GM23338 (cell line): ENCODE results near the gene ALB. TPM values are rescaled to one million over a fixed set of nuclear protein-coding genes. Genes with fewer than 3 reads are reported as not detected.

Experiments
- ATAC-seq: fragments of 200-7000 bp; cut with Tn5 transposase; 3 replicates; pipeline ENCODE4 v1.9.1; 2020
- DNase-seq: peaks from one replicate; pipeline ENCODE4 v3.0.0-alpha.2; 2015; ENCODE audit warnings: low spot score
- H2AFZ ChIP-seq: fragments of 200-600 bp; sonication (generic); 2 replicates; pipeline ENCODE4 v1.8.0; 2016; ENCODE audit warnings: antibody characterized with exemption, mild to moderate bottlenecking, moderate library complexity
- H3F3A ChIP-seq: fragments of 200-600 bp; sonication (generic); replicated peaks from 2 replicates; pipeline ENCODE4 v1.8.0; 2017; ENCODE audit warnings: antibody characterized with exemption, mixed run types, low read depth
- H3K27ac ChIP-seq: fragments of 200-600 bp; sonication (generic); 2 replicates; pipeline ENCODE4 v1.6.1; 2016; ENCODE audit warnings: low read depth
- H3K27me3 ChIP-seq: fragments of 200-600 bp; sonication (generic); 2 replicates; pipeline ENCODE4 v1.8.0; 2016; ENCODE audit warnings: mild to moderate bottlenecking, mixed run types, moderate library complexity; ENCODE audit not compliant: insufficient read depth
- H3K36me3 ChIP-seq: fragments of 200-600 bp; sonication (generic); 2 replicates; pipeline ENCODE4 v1.8.0; 2016; ENCODE audit warnings: mild to moderate bottlenecking; ENCODE audit not compliant: insufficient read depth
- H3K4me1 ChIP-seq: fragments of 200-600 bp; sonication (generic); 2 replicates; pipeline ENCODE4 v1.8.0; 2016; ENCODE audit warnings: mild to moderate bottlenecking, moderate library complexity; ENCODE audit not compliant: insufficient read depth
- H3K4me2 ChIP-seq: fragments of 200-600 bp; sonication (generic); 2 replicates; pipeline ENCODE4 v1.7.1; 2017; ENCODE audit warnings: mixed run types
- H3K4me3 ChIP-seq: fragments of 200-600 bp; sonication (generic); 2 replicates; pipeline ENCODE4 v1.6.1; 2016; ENCODE audit warnings: mixed run types
- H3K79me2 ChIP-seq: fragments of 200-600 bp; sonication (generic); replicated peaks from 2 replicates; pipeline ENCODE4 v1.8.0; 2017; ENCODE audit warnings: mild to moderate bottlenecking; ENCODE audit not compliant: insufficient read depth
- H3K9me2 ChIP-seq: fragments of 200-600 bp; sonication (generic); 2 replicates; pipeline ENCODE4 v1.8.0; 2017; ENCODE audit not compliant: insufficient read depth
- H4K20me1 ChIP-seq: fragments of 200-600 bp; sonication (generic); replicated peaks from 2 replicates; pipeline ENCODE4 v1.8.0; 2017; ENCODE audit warnings: mild to moderate bottlenecking; ENCODE audit not compliant: insufficient read depth
- H3K27ac Mint-ChIP-seq: 2 replicates; pipeline ENCODE4 v1.8.0; 2020; ENCODE audit warnings: inconsistent platforms, mild to moderate bottlenecking, moderate library complexity, mixed read lengths
- H3K27me3 Mint-ChIP-seq: 3 replicates; pipeline ENCODE4 v1.8.0; 2022; ENCODE audit warnings: low read depth, mild to moderate bottlenecking, moderate library complexity, mixed read lengths, inconsistent platforms; ENCODE audit not compliant: insufficient read depth, poor library complexity
- H3K36me3 Mint-ChIP-seq: 3 replicates; pipeline ENCODE4 v1.8.0; 2021; ENCODE audit warnings: low read depth, mild to moderate bottlenecking, inconsistent platforms, moderate library complexity, mixed read lengths
- H3K4me1 Mint-ChIP-seq: 3 replicates; pipeline ENCODE4 v1.8.0; 2020; ENCODE audit warnings: mild to moderate bottlenecking, inconsistent platforms, mixed read lengths
- H3K4me3 Mint-ChIP-seq: 3 replicates; pipeline ENCODE4 v1.8.0; 2021; ENCODE audit warnings: moderate library complexity, mild to moderate bottlenecking, inconsistent platforms, mixed read lengths
- H3K9me3 Mint-ChIP-seq: 3 replicates; pipeline ENCODE4 v1.8.0; 2020; ENCODE audit warnings: moderate library complexity, mild to moderate bottlenecking, inconsistent platforms, mixed read lengths
- CREB1 ChIP-seq: fragments of 250-450 bp; sonication (Bioruptor Pico); IDR thresholded peaks from 2 replicates; pipeline ENCODE4 v1.5.0; 2020; ENCODE audit warnings: low read depth, mild to moderate bottlenecking, moderate library complexity
- CTCF ChIP-seq, 2 experiments: fragments of 200-600 bp in 1 of 2; sonication (generic) in 1 of 2; conservative IDR thresholded peaks; 2 replicates each; pipeline versions ENCODE4 v1.5.1 to v1.6.1; 2016 to 2017; ENCODE audit warnings: antibody characterized with exemption in 2 of 2, low read depth in 2 of 2, mild to moderate bottlenecking in 2 of 2, moderate library complexity in 1 of 2
- ETS1 ChIP-seq: IDR thresholded peaks from 2 replicates; pipeline ENCODE4 v1.6.1; 2016; ENCODE audit warnings: antibody characterized with exemption
- EZH2 ChIP-seq: fragments of 200-600 bp; sonication (generic); IDR thresholded peaks from one replicate; pipeline ENCODE4 v1.8.0; 2017; ENCODE audit warnings: antibody characterized with exemption, mild to moderate bottlenecking, low read depth; ENCODE audit not compliant: unreplicated experiment
- EZH2phosphoT487 ChIP-seq: fragments of 200-600 bp; sonication (generic); IDR thresholded peaks from one replicate; pipeline ENCODE4 v1.8.1; 2018; ENCODE audit warnings: antibody characterized with exemption; ENCODE audit not compliant: unreplicated experiment
- JUNB ChIP-seq: IDR thresholded peaks from one replicate; pipeline ENCODE4 v1.6.1; 2016; ENCODE audit warnings: antibody characterized with exemption; ENCODE audit not compliant: unreplicated experiment
- NANOG ChIP-seq: IDR thresholded peaks from 2 replicates; pipeline ENCODE4 v1.6.1; 2016; ENCODE audit warnings: antibody characterized with exemption, borderline replicate concordance
- REST ChIP-seq: IDR thresholded peaks from one replicate; pipeline ENCODE4 v1.6.1; 2018; ENCODE audit warnings: antibody characterized with exemption; ENCODE audit not compliant: unreplicated experiment
- STAT1 ChIP-seq: IDR thresholded peaks from one replicate; pipeline ENCODE4 v1.6.1; 2016; ENCODE audit warnings: antibody characterized with exemption; ENCODE audit not compliant: unreplicated experiment
- ZNF114 ChIP-seq: fragments of 250-450 bp; sonication (Bioruptor Pico); IDR thresholded peaks from 2 replicates; pipeline ENCODE4 v1.5.0; 2020; ENCODE audit warnings: mild to moderate bottlenecking, moderate library complexity
- ZNF462 ChIP-seq: fragments of 250-450 bp; sonication (Bioruptor Pico); IDR thresholded peaks from 2 replicates; pipeline ENCODE4 v1.5.0; 2020; ENCODE audit warnings: mild to moderate bottlenecking, moderate library complexity
- polyA plus RNA-seq: library from polyadenylated mRNA; unstranded; fragments of >200 nt; fragmentation: Nextera tagmentation; extraction: Ambion mirVana; gene quantifications from 2 replicates; pipeline ENCODE4 v1.2.1, GENCODE V29; 2016
- total RNA-seq: library from RNA; depleted of rRNA; stranded (reverse); fragments of >200 nt; shearing (Covaris generic); gene quantifications from 2 replicates; pipeline ENCODE4 v1.2.3, GENCODE V29; 2014

The ALB gene
- total and polyA plus RNA-seq, 2 experiments from 2014 or later = not detected

- ATAC-seq = no peak
- peaks cover 3% of the 10 kb centered on the region; the same call in 2 of the 3 replicates for H3K9me3 Mint-ChIP-seq
Measured at GRCh38 chr4:73454920-73455319, 50.8 kb downstream of the ALB start.

More at GRCh38 chr4:73454920-73455319, 50.8 kb downstream of the ALB start:
- Histone ChIP-seq H3K4me1 (peaks cover 43% of the 10 kb centered on the region), H3K27ac (no peak overlapping the region), H3K4me2 (no peak overlapping the region), H3K9me2 (peaks cover 3% of the 10 kb centered on the region; the same call in 1 of the 2 replicates), H3K79me2 (no peaks in the 10 kb centered on the region), H3K36me3 (no peaks in the 10 kb centered on the region), H3K27me3 (no peaks in the 10 kb centered on the region), H2AFZ (no peak overlapping the region), H3F3A (no peaks in the 10 kb centered on the region), H3K4me3 (no peak overlapping the region), H4K20me1 (no peaks in the 10 kb centered on the region)
- no peak overlapping the region for H3K4me3 Mint-ChIP-seq
- no peak for DNase-seq
- TF ChIP-seq REST = no peak
- TF ChIP-seq STAT1 = no peak
- no peak for TF ChIP-seq ZNF462 (CRISPR knock-in tag)
- no peak for TF ChIP-seq CREB1 (CRISPR knock-in tag)
- TF ChIP-seq CTCF (conservative IDR thresholded peaks at IDR 0.05; ENCODE audit: low read depth in 2 of 2) = no peak
- no peak for TF ChIP-seq EZH2phosphoT487
- TF ChIP-seq ZNF114 (CRISPR knock-in tag) = no peak
- TF ChIP-seq NANOG = no peak
- TF ChIP-seq EZH2 = no peak
- no peak for TF ChIP-seq JUNB
- TF ChIP-seq ETS1 = no peak
- peaks cover 16% of the 10 kb centered on the region for H3K36me3 Mint-ChIP-seq
- no peak overlapping the region for H3K27ac Mint-ChIP-seq
- peaks cover 41% of the 10 kb centered on the region for H3K4me1 Mint-ChIP-seq
- peaks cover 9% of the 10 kb centered on the region for H3K27me3 Mint-ChIP-seq
